RPMI8226 (cell line): Measurements from ENCODE around the gene FAAP20.
"Not testable (repeated sequence)": the region's sequence is repeated elsewhere in the genome, so short reads cannot be mapped to it uniquely, and the experiment has no call there.

Experiments
- DNase-seq: peaks from one replicate; pipeline ENCODE4 v3.0.0-alpha.2; 2015

The FAAP20 gene

DNA sequence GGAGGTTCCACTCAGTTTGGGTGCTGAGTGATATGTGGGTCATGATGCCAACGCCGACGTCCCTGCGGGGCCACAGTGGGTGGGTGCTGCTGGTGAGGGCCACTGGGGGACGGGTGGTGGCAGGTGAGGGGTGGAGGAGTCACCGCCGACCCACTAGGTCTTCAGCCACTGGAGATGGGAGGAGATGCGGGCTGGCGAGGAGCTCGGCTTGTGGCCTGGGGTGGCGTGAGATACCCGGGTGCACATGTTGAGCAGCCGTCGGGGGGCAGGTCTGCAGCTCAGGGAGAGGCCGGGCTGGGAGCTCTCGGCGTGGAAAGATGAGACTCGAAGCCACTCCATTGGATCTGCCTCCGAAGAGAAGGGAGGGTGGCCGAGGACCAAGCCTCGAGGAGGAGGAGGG lies 40.5 kb downstream of the FAAP20 start:
- DNase-seq = no peak

DNA sequence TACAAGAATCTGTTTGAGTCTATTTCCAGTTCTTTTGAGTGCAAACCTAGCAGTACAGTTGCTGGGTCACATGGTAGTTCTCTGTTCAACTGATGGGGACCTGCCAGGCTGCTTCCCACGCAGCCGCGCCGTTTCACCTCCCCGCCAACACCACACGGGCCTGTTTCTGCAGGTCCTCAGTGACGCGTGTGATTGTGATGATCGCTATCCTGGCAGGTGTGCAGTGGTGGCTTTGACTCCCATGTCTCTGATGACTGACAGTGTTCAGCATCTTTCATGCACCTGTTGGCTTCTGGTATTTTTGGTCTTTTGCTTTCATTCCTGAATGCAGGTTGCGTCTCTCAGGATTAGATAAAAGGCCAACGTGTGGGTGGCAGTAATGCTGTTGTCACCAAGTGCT lies 41.6 kb downstream of the FAAP20 start:
- no peak for DNase-seq

DNA sequence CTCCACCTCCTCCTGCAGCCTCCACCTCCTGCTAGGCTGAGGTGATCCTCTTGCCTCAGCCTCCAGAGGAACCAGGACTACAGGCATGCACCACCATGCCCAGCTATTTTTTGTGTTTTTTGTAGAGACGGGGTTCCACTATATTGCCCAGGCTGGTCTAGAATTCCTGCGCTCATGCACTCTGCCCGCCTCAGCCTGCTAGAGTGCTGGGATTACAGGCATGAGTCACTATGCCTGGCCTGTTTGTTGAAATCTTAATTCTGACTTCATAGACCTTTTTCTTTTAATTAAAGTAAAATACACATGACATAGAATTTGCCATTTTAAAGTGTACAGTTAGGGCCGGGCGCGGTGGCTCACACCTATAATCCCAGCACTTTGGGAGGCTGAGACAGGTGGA lies 42.7 kb downstream of the FAAP20 start:
- no peak for DNase-seq

DNA sequence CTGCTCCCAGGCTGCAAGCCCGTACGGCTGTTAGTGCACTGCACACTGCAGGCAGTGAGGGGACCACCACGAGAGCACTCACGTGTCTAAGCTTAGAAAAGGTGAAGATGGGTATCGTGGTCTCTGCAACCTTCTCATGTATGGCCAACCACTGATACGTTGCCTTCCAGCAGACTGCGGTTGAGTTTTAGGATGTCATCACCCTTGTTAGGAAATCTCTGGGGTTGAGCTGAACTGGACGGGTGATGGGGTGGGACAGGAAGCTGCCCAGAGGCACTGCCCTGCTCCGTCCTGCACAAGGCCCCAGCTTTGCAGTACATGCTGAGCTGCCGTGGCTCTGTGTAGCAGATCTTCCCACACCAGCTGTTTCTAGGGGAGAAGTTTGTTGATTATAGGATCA lies 43.3 kb downstream of the FAAP20 start:
- DNase-seq = no peak

DNA sequence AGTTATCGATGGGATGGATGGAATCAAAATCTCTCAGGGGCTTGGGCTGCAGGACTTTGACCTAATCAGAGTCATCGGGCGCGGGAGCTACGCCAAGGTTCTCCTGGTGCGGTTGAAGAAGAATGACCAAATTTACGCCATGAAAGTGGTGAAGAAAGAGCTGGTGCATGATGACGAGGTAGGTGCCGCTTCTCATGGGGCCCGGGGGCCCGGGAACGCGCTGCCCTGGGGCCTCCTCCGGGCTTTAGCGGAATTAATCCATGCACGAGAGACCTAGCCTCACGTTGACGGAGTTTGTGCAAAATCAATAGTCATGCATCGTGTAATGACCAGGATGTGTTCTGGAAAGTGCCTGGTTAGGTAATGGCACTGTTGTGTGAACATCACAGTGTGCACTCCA lies 43.8 kb downstream of the FAAP20 start:
- DNase-seq = no peak

DNA sequence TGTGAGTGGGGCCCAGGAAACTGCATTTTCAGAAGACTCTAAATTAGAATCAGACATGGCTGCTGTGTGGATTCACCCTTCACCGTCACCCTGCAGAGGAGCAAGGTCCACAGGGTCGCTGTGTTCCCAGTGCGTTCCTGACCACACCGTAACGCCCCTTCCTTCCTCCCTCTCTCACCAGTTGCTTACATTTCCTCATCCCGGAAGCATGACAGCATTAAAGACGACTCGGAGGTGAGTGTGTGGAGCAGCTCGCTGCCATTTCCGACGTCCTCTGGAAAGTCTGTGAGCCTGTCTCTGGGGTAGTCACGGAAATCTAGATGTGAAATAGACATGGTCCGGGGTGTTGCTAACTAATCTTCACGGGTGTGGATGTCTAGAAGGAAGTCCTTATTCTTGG lies 45.9 kb downstream of the FAAP20 start:
- DNase-seq = no peak

DNA sequence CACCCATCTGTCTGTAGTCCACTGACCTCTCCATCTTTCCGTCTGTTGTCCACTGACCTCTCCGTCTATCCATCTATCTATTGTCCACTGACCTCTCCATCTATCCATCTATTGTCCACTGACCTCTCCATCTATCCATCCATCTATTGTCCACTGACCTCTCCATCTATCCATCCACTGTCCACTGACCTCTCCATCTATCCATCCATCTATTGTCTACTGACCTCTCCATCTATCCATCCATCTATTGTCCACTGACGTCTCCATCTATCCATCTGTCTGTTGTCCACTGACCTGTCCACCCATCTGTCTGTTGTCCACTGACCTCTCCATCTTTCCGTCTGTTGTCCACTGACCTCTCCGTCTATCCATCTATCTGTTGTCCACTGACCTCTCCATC lies 46.7 kb downstream of the FAAP20 start:
- DNase-seq = not testable (repeated sequence)

DNA sequence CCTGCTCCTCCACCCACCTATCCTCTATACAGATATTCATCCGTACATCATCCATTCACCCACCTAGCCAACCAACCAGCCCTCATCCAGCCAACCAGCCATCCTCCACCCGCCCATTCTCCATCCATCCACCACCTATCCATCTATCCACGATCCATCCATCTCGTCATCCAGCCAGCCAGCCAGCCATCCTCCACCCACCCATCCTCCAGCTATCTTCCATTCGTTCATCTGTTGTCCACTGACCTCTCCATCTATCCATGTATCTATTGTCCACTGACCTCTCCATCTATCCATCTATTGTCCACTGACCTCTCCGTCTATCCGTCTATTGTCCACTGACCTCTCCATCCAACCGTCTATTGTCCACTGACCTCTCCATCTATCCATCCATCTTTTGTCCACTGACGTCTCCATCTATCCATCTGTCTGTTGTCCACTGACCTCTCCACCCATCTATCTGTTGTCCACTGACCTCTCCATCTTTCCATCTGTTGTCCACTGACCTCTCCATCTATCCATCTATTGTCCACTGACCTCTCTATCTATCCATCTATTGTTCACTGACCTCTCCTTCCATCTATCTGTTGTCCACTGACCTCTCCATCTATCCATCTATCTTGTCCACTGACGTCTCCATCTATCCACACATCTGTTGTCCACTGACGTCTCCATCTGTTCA lies 47.6 kb downstream of the FAAP20 start:
- no peak for DNase-seq

DNA sequence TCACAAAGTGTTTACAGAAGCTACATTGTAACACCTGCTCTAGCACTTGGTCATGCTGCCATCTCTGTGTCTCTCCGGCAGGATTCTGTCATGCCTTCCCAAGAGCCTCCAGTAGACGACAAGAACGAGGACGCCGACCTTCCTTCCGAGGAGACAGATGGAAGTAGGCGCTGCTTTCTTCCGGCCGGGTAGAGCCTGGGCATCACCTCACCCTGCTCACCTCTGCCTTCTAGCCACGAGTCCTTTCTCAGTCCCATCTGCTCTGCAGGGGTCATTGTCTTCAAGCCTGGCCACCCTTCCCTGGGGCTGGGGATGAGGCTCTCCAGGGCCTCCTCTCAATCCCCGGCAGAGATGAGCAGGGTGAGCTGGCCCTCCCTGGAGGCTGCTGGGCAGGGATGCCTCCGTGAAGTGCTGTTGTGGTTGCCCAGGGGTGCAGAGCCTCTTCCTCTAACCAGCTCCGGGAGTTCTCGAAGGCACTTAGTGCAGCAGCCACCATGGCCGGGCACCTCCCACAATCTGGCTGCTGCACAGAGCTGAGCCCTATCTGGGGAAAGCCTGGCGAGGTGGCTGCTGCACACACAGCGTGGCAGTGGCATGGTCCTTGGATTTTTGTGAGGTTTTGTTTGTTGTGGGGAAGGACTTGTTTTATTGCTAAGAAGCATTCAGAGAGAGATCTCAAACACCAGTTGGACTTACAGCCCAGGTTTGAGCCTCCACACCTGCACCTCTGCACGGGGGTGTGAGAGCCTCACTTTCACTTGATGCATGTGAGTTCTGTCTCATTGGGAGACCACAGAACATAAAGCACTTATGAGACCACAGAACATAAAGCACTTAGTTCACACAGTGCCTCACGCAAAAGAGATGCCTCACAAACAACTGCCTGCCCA lies 48.4 kb downstream of the FAAP20 start:
- DNase-seq = no peak

DNA sequence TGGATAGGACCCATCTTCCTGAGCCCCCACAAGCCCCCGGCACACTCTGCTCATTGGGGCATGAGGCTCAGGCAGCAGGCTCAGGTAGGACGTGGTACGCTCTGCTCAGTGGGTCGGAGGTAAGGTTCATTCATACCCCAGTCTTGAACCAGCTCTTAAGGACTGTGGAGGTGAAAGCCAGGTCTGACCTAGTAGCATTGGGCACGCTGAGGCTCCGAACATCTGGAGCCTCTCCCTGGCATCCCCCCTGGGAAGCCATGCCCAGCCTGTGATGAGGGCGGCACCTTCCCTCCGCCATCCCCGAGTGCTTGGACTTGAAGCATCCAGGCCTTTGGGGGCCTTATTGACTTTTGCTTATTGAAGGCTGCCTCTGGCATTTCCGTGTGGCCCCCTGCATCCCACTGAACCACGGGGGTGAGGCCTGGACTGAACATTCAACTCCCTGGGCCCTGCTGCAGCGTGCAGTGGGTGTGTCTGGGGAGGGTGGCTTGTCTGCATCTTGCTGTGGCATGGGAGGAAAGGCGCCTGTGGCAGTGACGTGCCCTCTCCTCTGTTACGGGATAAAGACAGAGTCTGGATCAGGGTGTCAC lies 50.0 kb downstream of the FAAP20 start:
- DNase-seq = no peak

DNA sequence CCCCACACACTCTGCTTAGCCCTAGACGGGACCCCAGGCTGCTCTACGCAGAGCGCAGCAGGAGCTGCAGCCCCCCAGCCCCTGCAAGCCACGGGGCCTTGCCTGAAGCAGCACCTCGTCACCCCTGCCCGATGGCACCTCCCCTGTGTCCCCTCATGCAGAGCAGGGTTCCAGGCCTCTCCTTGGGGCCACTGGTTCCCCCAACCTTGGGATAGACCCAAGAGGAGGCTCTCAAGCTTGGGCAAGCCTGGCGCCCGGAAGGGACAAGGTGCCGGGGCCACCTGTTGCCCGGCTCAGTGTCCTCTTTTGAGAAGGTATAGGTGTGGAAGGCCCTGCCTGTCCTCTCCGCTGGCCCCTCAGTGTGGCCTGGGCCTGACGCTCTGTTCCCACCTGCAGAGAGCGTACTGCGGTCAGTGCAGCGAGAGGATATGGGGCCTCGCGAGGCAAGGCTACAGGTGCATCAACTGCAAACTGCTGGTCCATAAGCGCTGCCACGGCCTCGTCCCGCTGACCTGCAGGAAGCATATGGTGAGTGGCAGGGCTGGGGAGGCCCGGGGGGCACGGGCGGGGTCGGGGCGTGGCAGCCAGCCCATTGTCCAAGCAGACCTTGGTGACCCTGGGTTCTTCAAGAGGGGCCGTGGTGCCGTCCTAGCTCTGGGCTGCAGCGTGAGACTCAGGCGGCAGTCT lies 50.6 kb downstream of the FAAP20 start:
- no peak for DNase-seq

DNA sequence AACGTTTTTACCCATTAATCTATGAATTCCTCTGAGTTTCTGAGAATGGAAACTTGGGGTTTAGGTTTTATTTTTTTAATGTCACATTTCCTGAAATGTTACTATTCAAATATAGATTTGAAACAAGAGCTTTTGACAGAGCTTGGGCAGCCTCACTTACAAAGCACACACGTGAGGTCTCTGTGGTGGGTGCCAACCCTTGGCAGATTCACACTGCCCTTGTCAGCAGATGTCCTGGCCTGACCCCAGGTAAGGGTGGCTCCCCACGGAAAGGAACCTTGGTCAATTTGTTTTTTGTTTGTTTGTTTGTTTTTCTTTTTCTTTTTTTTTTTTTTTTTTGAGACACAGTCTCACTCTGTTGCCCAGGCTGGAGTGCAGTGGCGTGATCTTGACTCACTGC lies 53.5 kb downstream of the FAAP20 start:
- DNase-seq = no peak
